K562 (cell line): ENCODE data around the gene EIF5. TPM values are rescaled to one million over a fixed set of nuclear protein-coding genes. Genes with fewer than 3 reads are reported as not detected.

Source experiments
- KDM2B ChIP-seq: fragments of 250-450 bp; sonication (Bioruptor Pico); IDR thresholded peaks from 2 replicates; pipeline ENCODE4 v1.8.0; 2021; ENCODE audit warnings: mild to moderate bottlenecking, moderate library complexity
- PCBP2 ChIP-seq: fragments of 200-400 bp; formaldehyde crosslinking; IDR thresholded peaks from 2 replicates; pipeline ENCODE4 v1.6.1; 2018; ENCODE audit warnings: low read length, low read depth, mild to moderate bottlenecking, moderate library complexity; ENCODE audit not compliant: poor library complexity, severe bottlenecking
- PHTF2 ChIP-seq: fragments of 250-450 bp; sonication (Bioruptor Pico); IDR thresholded peaks from 2 replicates; pipeline ENCODE4 v1.5.0; 2021; ENCODE audit warnings: mild to moderate bottlenecking
- SNRNP70 ChIP-seq: fragments of 200-400 bp; formaldehyde crosslinking; optimal IDR thresholded peaks from 2 replicates; pipeline ENCODE3; 2017; ENCODE audit warnings: low read depth, low read length
- SREBF1 ChIP-seq: fragments of 150-350 bp; IDR thresholded peaks from 2 replicates; pipeline ENCODE4 v1.6.1; 2014; ENCODE audit warnings: antibody characterized with exemption, low read depth, low read length, borderline replicate concordance
- SREBF2 ChIP-seq: sonication (generic); formaldehyde crosslinking; IDR thresholded peaks from 2 replicates; pipeline ENCODE4 v1.4.0; 2020; ENCODE audit warnings: mild to moderate bottlenecking, missing genetic modification reagents
- ZNF146 ChIP-seq: IDR thresholded peaks from one replicate; pipeline ENCODE4 v1.6.1; 2018; ENCODE audit warnings: missing compliant biosample characterization; ENCODE audit not compliant: unreplicated experiment
- polyA plus RNA-seq, 8 experiments: library from polyadenylated mRNA; depleted of rRNA in 4 of 8; stranded (reverse) in 5 of 8; unstranded in 3 of 8; fragments of >200 nt; fragmentation: Nextera tagmentation in 2 of 8; fragmentation: Illumina TruSeq in 1 of 8; extraction: Ambion mirVana in 2 of 8; extraction: Trizol in 1 of 8; gene quantifications; 2 replicates each; pipeline versions ENCODE4 v1.2.1 to v1.2.3, GENCODE V29; 2011 to 2014; ENCODE audit warnings: inconsistent platforms in 1 of 8, missing spikeins in 1 of 8
- total RNA-seq, 7 experiments: library from RNA; depleted of rRNA in 6 of 7; stranded (reverse); fragments of >200 nt in 6 of 7; fragmentation: Illumina TruSeq in 2 of 7; extraction: Trizol in 2 of 7; gene quantifications; 2 replicates each; pipeline versions ENCODE4 v1.2.1 to v1.2.3, GENCODE V29; 2011 to 2021; ENCODE audit warnings: low replicate concordance in 1 of 7
- TF ChIP-seq, protein P1 (sequence below): fragments of 450-650 bp; IDR thresholded peaks from 2 replicates; pipeline ENCODE4 v1.6.1; 2016; ENCODE audit warnings: mild to moderate bottlenecking
- TF ChIP-seq, protein P2 (sequence below): sonication (generic); IDR thresholded peaks from 2 replicates; pipeline ENCODE4 v1.6.1; 2016
- TF ChIP-seq, protein P3 (sequence below): sonication (generic); formaldehyde crosslinking; IDR thresholded peaks from 2 replicates; pipeline ENCODE4 v1.8.0; 2022; ENCODE audit warnings: mild to moderate bottlenecking, low read depth, missing genetic modification reagents
- TF ChIP-seq, protein P4 (sequence below): sonication (generic); formaldehyde crosslinking; IDR thresholded peaks from 2 replicates; pipeline ENCODE4 v1.8.1; 2023; ENCODE audit warnings: mild to moderate bottlenecking, missing genetic modification reagents

The EIF5 gene
- total and polyA plus RNA-seq, 9 of the 15 experiments (the other 6 are each of a cell fraction or from before 2014, with no cell fraction given), result 92.7 to 442 (median 190) TPM

DNA sequence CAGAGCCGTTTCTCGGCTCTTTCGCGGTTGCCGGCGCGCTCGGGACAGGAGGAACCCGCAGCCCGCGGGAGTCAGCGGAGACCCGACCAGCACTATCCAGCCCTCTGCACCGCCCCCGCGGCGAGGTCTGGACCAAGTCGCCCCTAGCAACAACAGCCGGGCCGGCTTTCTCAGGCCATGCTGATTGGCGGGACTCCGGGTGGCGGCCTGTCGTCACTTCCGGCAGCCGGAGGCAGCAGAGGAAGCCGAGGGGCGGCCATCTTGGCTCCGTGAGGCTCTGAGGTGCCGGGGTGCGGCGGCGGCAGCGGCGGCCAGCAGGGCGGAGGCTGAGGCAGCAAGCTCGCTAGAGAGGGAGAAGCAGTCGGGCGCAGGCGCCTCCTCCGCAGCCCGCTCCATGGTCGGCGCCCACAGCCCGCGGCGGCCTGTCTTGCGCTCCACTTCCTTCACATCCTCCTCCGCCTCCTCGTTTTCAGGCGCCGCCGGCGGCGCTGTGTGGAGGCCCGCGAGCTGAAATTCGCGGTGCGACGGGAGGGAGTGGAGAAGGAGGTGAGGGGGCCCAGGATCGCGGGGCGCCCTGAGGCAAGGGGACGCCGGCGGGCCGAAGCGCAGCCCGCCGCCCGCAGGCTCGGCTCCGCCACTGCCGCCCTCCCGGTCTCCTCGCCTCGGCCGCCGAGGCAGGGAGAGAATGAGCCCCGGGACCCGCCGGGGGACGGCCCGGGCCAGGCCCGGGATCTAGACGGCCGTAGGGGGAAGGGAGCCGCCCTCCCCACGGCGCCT lies 51.3 kb downstream of the EIF5 start, which contains the start of gene MARK3 (continued):
- TF ChIP-seq PCBP2, result no peak
- TF ChIP-seq, protein P1, sequence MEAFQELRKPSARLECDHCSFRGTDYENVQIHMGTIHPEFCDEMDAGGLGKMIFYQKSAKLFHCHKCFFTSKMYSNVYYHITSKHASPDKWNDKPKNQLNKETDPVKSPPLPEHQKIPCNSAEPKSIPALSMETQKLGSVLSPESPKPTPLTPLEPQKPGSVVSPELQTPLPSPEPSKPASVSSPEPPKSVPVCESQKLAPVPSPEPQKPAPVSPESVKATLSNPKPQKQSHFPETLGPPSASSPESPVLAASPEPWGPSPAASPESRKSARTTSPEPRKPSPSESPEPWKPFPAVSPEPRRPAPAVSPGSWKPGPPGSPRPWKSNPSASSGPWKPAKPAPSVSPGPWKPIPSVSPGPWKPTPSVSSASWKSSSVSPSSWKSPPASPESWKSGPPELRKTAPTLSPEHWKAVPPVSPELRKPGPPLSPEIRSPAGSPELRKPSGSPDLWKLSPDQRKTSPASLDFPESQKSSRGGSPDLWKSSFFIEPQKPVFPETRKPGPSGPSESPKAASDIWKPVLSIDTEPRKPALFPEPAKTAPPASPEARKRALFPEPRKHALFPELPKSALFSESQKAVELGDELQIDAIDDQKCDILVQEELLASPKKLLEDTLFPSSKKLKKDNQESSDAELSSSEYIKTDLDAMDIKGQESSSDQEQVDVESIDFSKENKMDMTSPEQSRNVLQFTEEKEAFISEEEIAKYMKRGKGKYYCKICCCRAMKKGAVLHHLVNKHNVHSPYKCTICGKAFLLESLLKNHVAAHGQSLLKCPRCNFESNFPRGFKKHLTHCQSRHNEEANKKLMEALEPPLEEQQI, result no peak
- TF ChIP-seq, protein P2, sequence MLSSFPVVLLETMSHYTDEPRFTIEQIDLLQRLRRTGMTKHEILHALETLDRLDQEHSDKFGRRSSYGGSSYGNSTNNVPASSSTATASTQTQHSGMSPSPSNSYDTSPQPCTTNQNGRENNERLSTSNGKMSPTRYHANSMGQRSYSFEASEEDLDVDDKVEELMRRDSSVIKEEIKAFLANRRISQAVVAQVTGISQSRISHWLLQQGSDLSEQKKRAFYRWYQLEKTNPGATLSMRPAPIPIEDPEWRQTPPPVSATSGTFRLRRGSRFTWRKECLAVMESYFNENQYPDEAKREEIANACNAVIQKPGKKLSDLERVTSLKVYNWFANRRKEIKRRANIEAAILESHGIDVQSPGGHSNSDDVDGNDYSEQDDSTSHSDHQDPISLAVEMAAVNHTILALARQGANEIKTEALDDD, result no peak
- no peak for TF ChIP-seq SREBF1
- TF ChIP-seq, protein P3, sequence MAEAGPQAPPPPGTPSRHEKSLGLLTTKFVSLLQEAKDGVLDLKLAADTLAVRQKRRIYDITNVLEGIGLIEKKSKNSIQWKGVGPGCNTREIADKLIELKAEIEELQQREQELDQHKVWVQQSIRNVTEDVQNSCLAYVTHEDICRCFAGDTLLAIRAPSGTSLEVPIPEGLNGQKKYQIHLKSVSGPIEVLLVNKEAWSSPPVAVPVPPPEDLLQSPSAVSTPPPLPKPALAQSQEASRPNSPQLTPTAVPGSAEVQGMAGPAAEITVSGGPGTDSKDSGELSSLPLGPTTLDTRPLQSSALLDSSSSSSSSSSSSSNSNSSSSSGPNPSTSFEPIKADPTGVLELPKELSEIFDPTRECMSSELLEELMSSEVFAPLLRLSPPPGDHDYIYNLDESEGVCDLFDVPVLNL (CRISPR knock-in tag), result no peak
- no peak for TF ChIP-seq PHTF2 (CRISPR knock-in tag)
- TF ChIP-seq SREBF2 (CRISPR knock-in tag), result no peak
- TF ChIP-seq, protein P4, sequence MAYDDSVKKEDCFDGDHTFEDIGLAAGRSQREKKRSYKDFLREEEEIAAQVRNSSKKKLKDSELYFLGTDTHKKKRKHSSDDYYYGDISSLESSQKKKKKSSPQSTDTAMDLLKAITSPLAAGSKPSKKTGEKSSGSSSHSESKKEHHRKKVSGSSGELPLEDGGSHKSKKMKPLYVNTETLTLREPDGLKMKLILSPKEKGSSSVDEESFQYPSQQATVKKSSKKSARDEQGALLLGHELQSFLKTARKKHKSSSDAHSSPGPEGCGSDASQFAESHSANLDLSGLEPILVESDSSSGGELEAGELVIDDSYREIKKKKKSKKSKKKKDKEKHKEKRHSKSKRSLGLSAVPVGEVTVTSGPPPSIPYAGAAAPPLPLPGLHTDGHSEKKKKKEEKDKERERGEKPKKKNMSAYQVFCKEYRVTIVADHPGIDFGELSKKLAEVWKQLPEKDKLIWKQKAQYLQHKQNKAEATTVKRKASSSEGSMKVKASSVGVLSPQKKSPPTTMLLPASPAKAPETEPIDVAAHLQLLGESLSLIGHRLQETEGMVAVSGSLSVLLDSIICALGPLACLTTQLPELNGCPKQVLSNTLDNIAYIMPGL (CRISPR knock-in tag), result no peak
- no peak; the same call in 1 of the 2 replicates for TF ChIP-seq KDM2B (CRISPR knock-in tag)
- TF ChIP-seq ZNF146, result no peak
- TF ChIP-seq SNRNP70, result no peak
